GM12878 (cell line): ENCODE measurements around the gene ROM1. TPM values are rescaled to one million over a fixed set of nuclear protein-coding genes. Genes with fewer than 3 reads are reported as not detected.

ENCODE experiments used
- CHD2 ChIP-seq: IDR thresholded peaks from 2 replicates; pipeline ENCODE4 v1.6.1; 2011; ENCODE audit warnings: low read depth, low read length, improper control_type of control experiment, borderline replicate concordance
- IRF4 ChIP-seq: IDR thresholded peaks from 2 replicates; pipeline ENCODE4 v1.6.1; 2011; ENCODE audit warnings: low read depth, low read length
- LARP7 ChIP-seq: fragments of 450-650 bp; IDR thresholded peaks from 2 replicates; pipeline ENCODE4 v1.6.1; 2017; ENCODE audit warnings: mild to moderate bottlenecking
- NKRF ChIP-seq: fragments of 450-650 bp; conservative IDR thresholded peaks from 2 replicates; pipeline ENCODE4 v1.6.1; 2017; ENCODE audit warnings: mild to moderate bottlenecking, moderate library complexity
- SUZ12 ChIP-seq: fragments of 200-600 bp; sonication (generic); IDR thresholded peaks from one replicate; pipeline ENCODE4 v1.6.1; 2018; ENCODE audit warnings: antibody characterized with exemption, mild to moderate bottlenecking; ENCODE audit not compliant: unreplicated experiment
- TCF3 ChIP-seq: IDR thresholded peaks from 2 replicates; pipeline ENCODE4 v1.6.1; 2012; ENCODE audit warnings: low read depth, mild to moderate bottlenecking, low read length, borderline replicate concordance; ENCODE audit not compliant: insufficient read depth
- polyA plus RNA-seq, 11 experiments: library from polyadenylated mRNA; depleted of rRNA in 4 of 11; unstranded in 6 of 11; stranded (reverse) in 5 of 11; fragments of >200 nt; fragmentation: Nextera tagmentation in 4 of 11; fragmentation: Illumina TruSeq in 1 of 11; extraction: Ambion mirVana in 4 of 11; extraction: Trizol in 1 of 11; gene quantifications; 1 replicate in 1 of 11; 2 replicates in 10 of 11; pipeline versions ENCODE4 v1.2.1 to v1.2.3, GENCODE V29; 2011 to 2016; ENCODE audit warnings: inconsistent platforms in 2 of 11, missing spikeins in 2 of 11, low read depth in 1 of 11
- total RNA-seq, 4 experiments: library from RNA; depleted of rRNA in 3 of 4; stranded (reverse); fragments of >200 nt in 3 of 4; fragmentation: Illumina TruSeq in 1 of 4; extraction: Trizol in 1 of 4; gene quantifications; 2 replicates each; pipeline versions ENCODE4 v1.2.1 to v1.2.3, GENCODE V29; 2013 to 2021
- TF ChIP-seq, protein P1 (sequence below): fragments of 450-650 bp; formaldehyde crosslinking; IDR thresholded peaks from 2 replicates; pipeline ENCODE4 v1.4.0; 2022; ENCODE audit warnings: mild to moderate bottlenecking, moderate library complexity

ROM1 gene
- total and polyA plus RNA-seq, 10 of the 15 experiments (the other 5 are each of a cell fraction or from before 2014, with no cell fraction given): 0.42 to 3.0 (median 1.1) TPM

DNA sequence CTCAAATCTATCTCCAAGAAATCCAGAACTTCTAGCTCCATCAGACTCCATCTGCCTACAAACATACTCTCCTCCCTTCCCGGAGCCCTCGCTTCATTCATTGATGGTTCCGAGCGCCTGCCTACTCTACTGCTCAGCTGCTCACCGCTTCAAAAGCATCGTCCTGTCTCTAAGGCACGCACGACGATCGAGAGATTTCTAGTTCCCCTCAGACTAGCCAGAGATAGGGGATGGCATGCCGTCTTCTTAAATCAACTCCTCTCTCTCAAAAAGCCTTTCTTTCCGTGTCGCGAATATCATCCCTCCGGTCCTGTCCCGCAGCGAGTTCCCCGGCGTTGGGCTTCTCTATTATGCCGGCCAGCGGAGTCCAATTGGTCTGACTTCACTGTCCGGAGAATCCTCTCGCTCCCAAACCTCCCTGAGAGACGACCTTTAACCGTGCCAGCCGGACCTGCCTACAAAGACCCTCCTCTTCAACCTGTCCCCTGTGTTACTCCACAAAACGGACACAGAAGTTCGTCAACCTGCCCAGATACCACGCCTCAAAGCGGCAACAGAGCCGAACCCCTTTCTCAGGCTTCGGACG is 40.0 kb upstream of the ROM1 start (continued):
- TF ChIP-seq, protein P1, sequence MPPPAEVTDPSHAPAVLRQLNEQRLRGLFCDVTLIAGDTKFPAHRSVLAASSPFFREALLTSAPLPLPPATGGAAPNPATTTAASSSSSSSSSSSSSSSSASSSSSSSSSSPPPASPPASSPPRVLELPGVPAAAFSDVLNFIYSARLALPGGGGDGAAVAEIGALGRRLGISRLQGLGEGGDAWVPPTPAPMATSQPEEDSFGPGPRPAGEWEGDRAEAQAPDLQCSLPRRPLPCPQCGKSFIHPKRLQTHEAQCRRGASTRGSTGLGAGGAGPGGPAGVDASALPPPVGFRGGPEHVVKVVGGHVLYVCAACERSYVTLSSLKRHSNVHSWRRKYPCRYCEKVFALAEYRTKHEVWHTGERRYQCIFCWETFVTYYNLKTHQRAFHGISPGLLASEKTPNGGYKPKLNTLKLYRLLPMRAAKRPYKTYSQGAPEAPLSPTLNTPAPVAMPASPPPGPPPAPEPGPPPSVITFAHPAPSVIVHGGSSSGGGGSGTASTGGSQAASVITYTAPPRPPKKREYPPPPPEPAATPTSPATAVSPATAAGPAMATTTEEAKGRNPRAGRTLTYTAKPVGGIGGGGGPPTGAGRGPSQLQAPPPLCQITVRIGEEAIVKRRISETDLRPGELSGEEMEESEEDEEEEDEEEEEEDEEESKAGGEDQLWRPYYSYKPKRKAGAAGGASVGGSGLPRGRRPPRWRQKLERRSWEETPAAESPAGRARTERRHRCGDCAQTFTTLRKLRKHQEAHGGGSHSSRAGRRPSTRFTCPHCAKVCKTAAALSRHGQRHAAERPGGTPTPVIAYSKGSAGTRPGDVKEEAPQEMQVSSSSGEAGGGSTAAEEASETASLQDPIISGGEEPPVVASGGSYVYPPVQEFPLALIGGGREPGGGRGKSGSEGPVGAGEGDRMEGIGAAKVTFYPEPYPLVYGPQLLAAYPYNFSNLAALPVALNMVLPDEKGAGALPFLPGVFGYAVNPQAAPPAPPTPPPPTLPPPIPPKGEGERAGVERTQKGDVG: no peak
- TF ChIP-seq SUZ12 (no peak), CHD2 (no peak), IRF4 (no peak), TCF3 (no peak), NKRF (no peak), LARP7 (no peak)
